ENCODE data around the gene ZBTB34. TPM values are rescaled to one million over a fixed set of nuclear protein-coding genes. Genes with fewer than 3 reads are reported as not detected.

Gene ZBTB34
- total RNA-seq, 1 donor from 2014 or later = 6.7 TPM

DNA sequence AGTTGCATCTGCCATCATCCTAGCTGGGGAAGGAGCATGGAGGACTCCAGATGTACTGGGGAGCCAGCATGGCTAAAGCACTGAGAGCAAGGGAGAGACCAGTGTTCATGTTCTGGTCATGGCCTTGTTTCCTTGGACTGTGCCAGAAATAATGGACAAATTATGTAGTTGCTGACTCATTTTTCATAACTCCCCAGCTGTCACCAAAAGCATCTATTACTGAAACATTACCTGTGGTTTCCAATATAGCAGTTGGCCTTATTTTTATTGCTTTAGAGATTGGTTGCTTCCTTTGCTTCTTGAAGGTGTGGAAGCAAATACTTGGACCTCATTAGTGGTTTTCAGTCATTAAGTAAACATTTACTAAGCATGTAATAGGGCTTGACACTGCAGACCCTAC is 65.4 kb downstream of the ZBTB34 start:
- intact Hi-C loops (cut with micrococcal nuclease) = no loop called here
- Mint-ChIP-seq H3K4me3 (ENCODE audit: low read depth) (no peak overlapping the region), H3K9me3 (no peaks in the 10 kb centered on the region), H3K27me3 (ENCODE audit: low read depth) (peaks cover 8% of the 10 kb centered on the region), H3K4me1 (ENCODE audit: low read depth) (no peaks in the 10 kb centered on the region), H3K36me3 (ENCODE audit: low read depth) (no peaks in the 10 kb centered on the region), H3K27ac (no peak overlapping the region)
- no peak for DNase-seq (ENCODE audit: low spot score)

- Mint-ChIP-seq H3K4me3 (ENCODE audit: low read depth) (no peak overlapping the region), H3K27ac (no peak overlapping the region), H3K36me3 (ENCODE audit: low read depth) (no peaks in the 10 kb centered on the region), H3K4me1 (ENCODE audit: low read depth) (no peaks in the 10 kb centered on the region), H3K27me3 (ENCODE audit: low read depth) (peaks cover 10% of the 10 kb centered on the region), H3K9me3 (no peaks in the 10 kb centered on the region)
- intact Hi-C loops (cut with micrococcal nuclease) = no loop called here
- no peak for DNase-seq (ENCODE audit: low spot score)
Measured at GRCh38 chr9:126926364-126926763, 65.9 kb downstream of the ZBTB34 start.

GRCh38 chr9:126927419-126927818 is 67.0 kb downstream of the ZBTB34 start:
- peaks cover 10% of the 10 kb centered on the region for H3K27me3 Mint-ChIP-seq (ENCODE audit: low read depth)
- H3K9me3 Mint-ChIP-seq = no peaks in the 10 kb centered on the region
- H3K36me3 Mint-ChIP-seq (ENCODE audit: low read depth) = no peaks in the 10 kb centered on the region
- H3K27ac Mint-ChIP-seq = no peak overlapping the region
- no peak overlapping the region for H3K4me3 Mint-ChIP-seq (ENCODE audit: low read depth)
- H3K4me1 Mint-ChIP-seq (ENCODE audit: low read depth) = no peaks in the 10 kb centered on the region
- no peak for DNase-seq (ENCODE audit: low spot score)
- intact Hi-C loops (cut with micrococcal nuclease) = no loop called here

- Mint-ChIP-seq H3K27me3 (ENCODE audit: low read depth) (peaks cover 28% of the 10 kb centered on the region), H3K9me3 (no peaks in the 10 kb centered on the region), H3K4me1 (ENCODE audit: low read depth) (no peaks in the 10 kb centered on the region), H3K4me3 (ENCODE audit: low read depth) (no peak overlapping the region), H3K36me3 (ENCODE audit: low read depth) (no peaks in the 10 kb centered on the region), H3K27ac (no peak overlapping the region)
- intact Hi-C loops (cut with micrococcal nuclease) = no loop called here
- no peak for DNase-seq (ENCODE audit: low spot score)
Measured at GRCh38 chr9:126932871-126933321, 72.5 kb downstream of the ZBTB34 start.

- Mint-ChIP-seq H3K27ac (no peak overlapping the region), H3K9me3 (no peaks in the 10 kb centered on the region), H3K27me3 (ENCODE audit: low read depth) (peaks cover 30% of the 10 kb centered on the region), H3K36me3 (ENCODE audit: low read depth) (no peaks in the 10 kb centered on the region), H3K4me1 (ENCODE audit: low read depth) (no peaks in the 10 kb centered on the region), H3K4me3 (ENCODE audit: low read depth) (no peak overlapping the region)
- no peak for DNase-seq (ENCODE audit: low spot score)
- intact Hi-C loops (cut with micrococcal nuclease) = no loop called here
Measured at GRCh38 chr9:126933334-126933980, 73.0 kb downstream of the ZBTB34 start.

DNA sequence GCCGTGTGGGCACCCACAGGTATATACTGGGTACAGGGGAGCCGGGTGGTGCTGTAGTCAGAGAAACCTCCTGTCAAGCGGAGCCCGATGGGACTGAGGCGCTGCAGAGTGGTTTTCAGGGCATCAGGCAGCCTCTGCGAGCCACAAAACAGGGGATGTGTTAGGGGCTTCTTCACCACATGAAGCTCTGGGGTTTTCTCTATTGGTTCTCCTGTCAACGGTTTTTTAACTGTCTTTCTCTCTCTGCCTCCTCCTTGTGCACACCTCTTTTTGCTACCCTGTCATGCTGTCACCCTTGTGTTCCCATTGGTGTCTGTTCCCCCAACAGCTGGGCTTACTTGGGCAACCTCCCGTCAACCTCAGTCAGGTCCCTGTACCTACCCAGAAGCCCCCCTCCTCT is 74.0 kb downstream of the ZBTB34 start:
- Mint-ChIP-seq H3K9me3 (no peaks in the 10 kb centered on the region), H3K27ac (no peak overlapping the region), H3K27me3 (ENCODE audit: low read depth) (peaks cover 30% of the 10 kb centered on the region), H3K36me3 (ENCODE audit: low read depth) (no peaks in the 10 kb centered on the region), H3K4me3 (ENCODE audit: low read depth) (no peak overlapping the region), H3K4me1 (ENCODE audit: low read depth) (no peaks in the 10 kb centered on the region)
- intact Hi-C loops (cut with micrococcal nuclease) = no loop called here
- DNase-seq (ENCODE audit: low spot score) = no peak

Other genes with a start within 250 kb of the ZBTB34 start
- not detected in 2 replicates for gene LMX1B, start 246.7 kb upstream of the ZBTB34 start, total RNA-seq
- 16.4 and 22.3 TPM in 2 replicates for gene ZBTB43, start 55.6 kb upstream of the ZBTB34 start, total RNA-seq
- gene RALGPS1, start 54.1 kb downstream of the ZBTB34 start, total RNA-seq = 2.4 and 3.1 TPM in 2 replicates